A549 (cell line): ENCODE data around the gene DGCR2. TPM values are rescaled to one million over a fixed set of nuclear protein-coding genes. Genes with fewer than 3 reads are reported as not detected.

ENCODE experiments used
- ATAC-seq, 2 experiments: fragments of 200-7000 bp in 1 of 2; fragments of >200 bp in 1 of 2; cut with Nextera tagmentation in 1 of 2; cut with Tn5 transposase in 1 of 2; 3 replicates each; pipeline versions ENCODE4 v1.8.0 to v1.9.1; 2018 to 2020; ENCODE audit warnings: mild to moderate bottlenecking in 1 of 2, moderate library complexity in 1 of 2
- CTCF ChIA-PET: fragments of 300-600 bp; sonication (Branson Sonifier 250); formaldehyde crosslinking; extraction: SDS; loops from one replicate; lab custom pipeline; 2021; ENCODE audit warnings: antibody characterized with exemption, inconsistent platforms; lab: Yijun Ruan, JAX
- POLR2A ChIA-PET: fragments of 350-600 bp; formaldehyde crosslinking; extraction: SDS; loops from one replicate; lab custom pipeline; 2021; ENCODE audit warnings: antibody characterized with exemption, inconsistent platforms; lab: Yijun Ruan, JAX
- DNase-seq, 2 experiments: peaks; one replicate each; pipeline versions ENCODE4 v3.0.0 to v3.0.0-alpha.2; 2011 to 2016; ENCODE audit warnings: low read depth in 1 of 2, low spot score in 1 of 2
- FAIRE-seq: peaks from 2 replicates; lab custom pipeline; 2011; peaks lifted over from hg19 to GRCh38; lab: Jason Lieb, UNC
- H3K27ac ChIP-seq, 2 experiments: fragments of >200 bp; sonication (Bioruptor Twin); formaldehyde crosslinking; 3 replicates each; pipeline ENCODE4 v1.5.1; 2016 to 2017
- H3K4me1 ChIP-seq: fragments of >200 bp; sonication (Bioruptor Twin); formaldehyde crosslinking; 3 replicates; pipeline ENCODE4 v1.6.1; 2016
- H3K4me2 ChIP-seq: fragments of >200 bp; sonication (Bioruptor Twin); formaldehyde crosslinking; 3 replicates; pipeline ENCODE4 v1.6.1; 2016
- H3K4me3 ChIP-seq: fragments of >200 bp; sonication (Bioruptor Twin); formaldehyde crosslinking; 3 replicates; pipeline ENCODE4 v1.5.1; 2016
- H3K9me3 ChIP-seq: fragments of >200 bp; sonication (Bioruptor Twin); formaldehyde crosslinking; 3 replicates; pipeline ENCODE4 v1.6.1; 2016
- BCL3 ChIP-seq: fragments of >200 bp; sonication (Bioruptor Twin); formaldehyde crosslinking; IDR thresholded peaks from 3 replicates; pipeline ENCODE4 v1.6.1; 2016
- BHLHE40 ChIP-seq: IDR thresholded peaks from 2 replicates; pipeline ENCODE4 v1.6.1; 2012; ENCODE audit warnings: low read depth, low read length, inconsistent platforms
- CEBPB ChIP-seq, 2 experiments: fragments of >200 bp in 1 of 2; sonication (Bioruptor Twin) in 1 of 2; formaldehyde crosslinking in 1 of 2; IDR thresholded peaks; 2 replicates each; pipeline ENCODE4 v1.6.1; 2012 to 2016
- CHD2 ChIP-seq: fragments of 150-350 bp; IDR thresholded peaks from 2 replicates; pipeline ENCODE4 v1.6.1; 2014; ENCODE audit warnings: low read length; ENCODE audit not compliant: partially characterized antibody
- EHF ChIP-seq: fragments of 250-450 bp; sonication (Bioruptor Pico); IDR thresholded peaks from 2 replicates; pipeline ENCODE4 v1.5.0; 2020; ENCODE audit warnings: mild to moderate bottlenecking
- EP300 ChIP-seq, 2 experiments: fragments of >200 bp; sonication (Bioruptor Twin); formaldehyde crosslinking; IDR thresholded peaks; 2 replicates in 1 of 2; 3 replicates in 1 of 2; pipeline ENCODE4 v1.6.1; 2016 to 2017
- FOSB ChIP-seq: fragments of 250-450 bp; sonication (Bioruptor Pico); IDR thresholded peaks from 2 replicates; pipeline ENCODE4 v1.5.0; 2020; ENCODE audit warnings: mild to moderate bottlenecking, moderate library complexity
- FOSL2 ChIP-seq, 2 experiments: fragments of 450-650 bp in 1 of 2; fragments of >200 bp in 1 of 2; sonication (Bioruptor Twin) in 1 of 2; formaldehyde crosslinking; IDR thresholded peaks; 2 replicates each; pipeline versions ENCODE4 v1.5.0 to v1.6.1; 2016 to 2020; ENCODE audit warnings: mild to moderate bottlenecking in 1 of 2, moderate library complexity in 1 of 2
- FOXS1 ChIP-seq: fragments of 250-450 bp; sonication (Bioruptor Pico); IDR thresholded peaks from 2 replicates; pipeline ENCODE4 v1.5.0; 2020; ENCODE audit warnings: mild to moderate bottlenecking, moderate library complexity
- HOXB13 ChIP-seq: fragments of 250-450 bp; sonication (Bioruptor Pico); IDR thresholded peaks from 2 replicates; pipeline ENCODE4 v1.5.0; 2020; ENCODE audit warnings: low read depth, mild to moderate bottlenecking, moderate library complexity
- HOXB5 ChIP-seq: fragments of 250-450 bp; sonication (Bioruptor Pico); IDR thresholded peaks from 2 replicates; pipeline ENCODE4 v1.5.0; 2020; ENCODE audit warnings: mild to moderate bottlenecking, moderate library complexity
- KDM1A ChIP-seq: fragments of 200-600 bp; sonication (generic); IDR thresholded peaks from 2 replicates; pipeline ENCODE4 v1.6.1; 2016; ENCODE audit warnings: low read depth, mild to moderate bottlenecking
- KDM5A ChIP-seq: fragments of 200-600 bp; sonication (generic); IDR thresholded peaks from 2 replicates; pipeline ENCODE4 v1.6.1; 2016; ENCODE audit warnings: antibody characterized with exemption, mild to moderate bottlenecking
- MAFK ChIP-seq: fragments of 450-650 bp; IDR thresholded peaks from 2 replicates; pipeline ENCODE4 v1.6.1; 2014; ENCODE audit not compliant: partially characterized antibody
- MAX ChIP-seq: IDR thresholded peaks from 2 replicates; pipeline ENCODE4 v1.6.1; 2012
- MAZ ChIP-seq: fragments of 150-350 bp; IDR thresholded peaks from 2 replicates; pipeline ENCODE4 v1.6.1; 2014; ENCODE audit warnings: antibody characterized with exemption, low read depth, low read length, borderline replicate concordance
- MYC ChIP-seq: IDR thresholded peaks from 2 replicates; pipeline ENCODE4 v1.6.1; 2012; ENCODE audit warnings: mild to moderate bottlenecking, inconsistent platforms, low read length, improper control_type of control experiment, borderline replicate concordance
- NFE2L2 ChIP-seq: fragments of 150-350 bp; conservative IDR thresholded peaks from 2 replicates; pipeline ENCODE4 v1.6.1; 2014; ENCODE audit warnings: low read length
- NPAS2 ChIP-seq: fragments of 250-450 bp; sonication (Bioruptor Pico); IDR thresholded peaks from 2 replicates; pipeline ENCODE4 v1.8.0; 2022; ENCODE audit warnings: mild to moderate bottlenecking, moderate library complexity, borderline replicate concordance
- PBX3 ChIP-seq: IDR thresholded peaks from 2 replicates; pipeline ENCODE4 v1.6.1; 2012
- RFX5 ChIP-seq: fragments of 450-650 bp; IDR thresholded peaks from 2 replicates; pipeline ENCODE4 v1.7.1; 2014; ENCODE audit warnings: antibody characterized with exemption, mild to moderate bottlenecking, moderate library complexity
- SMC3 ChIP-seq: fragments of >200 bp; sonication (Bioruptor Twin); formaldehyde crosslinking; IDR thresholded peaks from 3 replicates; pipeline ENCODE4 v1.6.1; 2018; ENCODE audit warnings: inconsistent platforms
- TFCP2L1 ChIP-seq: fragments of 250-450 bp; sonication (Bioruptor Pico); IDR thresholded peaks from 2 replicates; pipeline ENCODE4 v1.5.0; 2021; ENCODE audit warnings: mild to moderate bottlenecking
- ZC3H11A ChIP-seq: fragments of 450-650 bp; IDR thresholded peaks from 2 replicates; pipeline ENCODE4 v1.6.1; 2014; ENCODE audit warnings: antibody characterized with exemption, mild to moderate bottlenecking
- WGBS: methylation state at CpG from one replicate; pipeline ENCODE4 v1.1.6; 2017; ENCODE audit errors: missing lambda C conversion rate; 5-methylcytosine and 5-hydroxymethylcytosine counted together
- polyA plus RNA-seq, 4 experiments: library from polyadenylated mRNA; depleted of rRNA in 3 of 4; stranded (reverse); fragments of >200 nt; fragmentation: RNase III in 1 of 4; extraction: RNeasy Plus Mini Kit Qiagen cat#74134 plus additional on column Dnase treatment in 1 of 4; gene quantifications; 2 replicates in 3 of 4; 3 replicates in 1 of 4; pipeline ENCODE4 v1.2.3, GENCODE V29; 2011 to 2017
- TF ChIP-seq, protein P1 (sequence below): fragments of 150-350 bp; IDR thresholded peaks from 2 replicates; pipeline ENCODE4 v1.6.1; 2014; ENCODE audit warnings: low read depth, mild to moderate bottlenecking, low read length
- TF ChIP-seq, protein P2 (sequence below): fragments of 250-450 bp; sonication (Bioruptor Pico); IDR thresholded peaks from 2 replicates; pipeline ENCODE4 v1.5.0; 2020; ENCODE audit warnings: low read depth, mild to moderate bottlenecking, moderate library complexity

Gene DGCR2
- polyA plus RNA-seq, 2 of the 4 experiments (the other 2 are of a cell fraction): 10.6 to 17.9 TPM

- TF ChIP-seq, protein P1, sequence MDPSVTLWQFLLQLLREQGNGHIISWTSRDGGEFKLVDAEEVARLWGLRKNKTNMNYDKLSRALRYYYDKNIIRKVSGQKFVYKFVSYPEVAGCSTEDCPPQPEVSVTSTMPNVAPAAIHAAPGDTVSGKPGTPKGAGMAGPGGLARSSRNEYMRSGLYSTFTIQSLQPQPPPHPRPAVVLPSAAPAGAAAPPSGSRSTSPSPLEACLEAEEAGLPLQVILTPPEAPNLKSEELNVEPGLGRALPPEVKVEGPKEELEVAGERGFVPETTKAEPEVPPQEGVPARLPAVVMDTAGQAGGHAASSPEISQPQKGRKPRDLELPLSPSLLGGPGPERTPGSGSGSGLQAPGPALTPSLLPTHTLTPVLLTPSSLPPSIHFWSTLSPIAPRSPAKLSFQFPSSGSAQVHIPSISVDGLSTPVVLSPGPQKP: no peak
- TF ChIP-seq HOXB5 (CRISPR knock-in tag): no peak
- TF ChIP-seq KDM5A: no peak
- TF ChIP-seq ZC3H11A: no peak
- TF ChIP-seq, all 56 proteins: peak for 0
Observed at GRCh38 chr22:18997925-18998315, 124.3 kb downstream of the DGCR2 start (continued).

DNA sequence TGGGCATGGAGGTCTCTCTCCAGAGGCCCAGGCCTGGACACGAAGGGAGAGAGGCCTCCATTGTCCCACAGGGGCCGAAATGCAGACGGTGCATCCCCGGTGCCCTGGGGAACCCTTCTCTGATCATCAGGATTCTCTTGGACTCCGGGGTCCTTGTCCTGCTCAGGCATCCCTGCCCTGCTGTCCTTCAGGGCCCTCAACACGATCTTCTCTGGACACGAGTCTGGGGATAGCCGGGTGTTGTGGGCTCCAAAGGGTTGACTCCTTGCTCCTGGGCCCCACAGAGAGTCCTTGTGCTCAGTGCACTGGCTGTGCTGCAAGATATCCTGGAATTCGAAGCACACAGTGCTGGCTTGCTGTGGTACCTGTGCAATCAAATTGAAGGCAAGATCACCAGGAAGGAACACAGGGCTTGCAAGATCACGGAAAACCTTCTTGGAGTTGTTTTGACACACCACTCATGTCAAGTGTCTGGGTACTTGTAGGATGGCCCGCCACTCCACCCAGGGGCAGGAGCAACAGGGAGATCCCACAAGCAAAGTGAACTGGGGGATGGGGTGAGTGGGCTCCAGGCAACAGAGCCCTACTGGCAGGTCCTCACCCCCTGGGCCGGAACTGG lies 124.8 kb downstream of the DGCR2 start:
- DNase-seq (no peak), ATAC-seq (no peak), FAIRE-seq (no peak)
- Histone ChIP-seq H3K4me3 (no peak overlapping the region), H3K27ac (no peak overlapping the region), H3K4me1 (peaks cover 11% of the 10 kb centered on the region), H3K4me2 (no peak overlapping the region), H3K9me3 (no peaks in the 10 kb centered on the region)
- WGBS: 77% methylated on average over 10 of the region's 12 CpGs
- CTCF ChIA-PET: interaction anchor here (1.0 kb wide), 1 partner anchor 88 kb away, joined by 4 read pairs; no protein-coding TSS in a partner anchor
- POLR2A ChIA-PET: no interaction called here
- no peak for TF ChIP-seq HOXB13 (CRISPR knock-in tag)
- TF ChIP-seq EHF (CRISPR knock-in tag): no peak
- TF ChIP-seq MAFK: no peak
- TF ChIP-seq BHLHE40: no peak
- no peak for TF ChIP-seq BCL3
- TF ChIP-seq FOSL2 (IDR thresholded peaks at IDR 0.05): no peak
- TF ChIP-seq FOSL2 (CRISPR knock-in tag; IDR thresholded peaks at IDR 0.05): no peak
- no peak for TF ChIP-seq EP300 (IDR thresholded peaks at IDR 0.05)
- TF ChIP-seq PBX3: no peak
- no peak for TF ChIP-seq TFCP2L1 (CRISPR knock-in tag)
- no peak for TF ChIP-seq MYC
- no peak for TF ChIP-seq ZC3H11A

- CTCF ChIA-PET: interaction anchor here (0.6 kb wide), 1 partner anchor 177 kb away, joined by 3 read pairs; no protein-coding TSS in a partner anchor
- Histone ChIP-seq H3K27ac (no peak overlapping the region), H3K9me3 (no peaks in the 10 kb centered on the region), H3K4me2 (no peak overlapping the region)
- DNase-seq: no peak
- FAIRE-seq: no peak
- no peak for ATAC-seq
- TF ChIP-seq SMC3: no peak
- no peak for TF ChIP-seq MAX
- TF ChIP-seq CEBPB (IDR thresholded peaks at IDR 0.05): no peak
- TF ChIP-seq RFX5: no peak
- no peak for TF ChIP-seq HOXB13 (CRISPR knock-in tag)
- no peak for TF ChIP-seq EHF (CRISPR knock-in tag)
- no peak for TF ChIP-seq CHD2
- TF ChIP-seq ZC3H11A: no peak
- no peak for TF ChIP-seq KDM1A
- no peak for TF ChIP-seq BCL3
- TF ChIP-seq NPAS2 (CRISPR knock-in tag): no peak
- no peak for TF ChIP-seq MYC
- no peak for TF ChIP-seq KDM5A
- TF ChIP-seq FOXS1 (CRISPR knock-in tag): no peak
- TF ChIP-seq, protein P2, sequence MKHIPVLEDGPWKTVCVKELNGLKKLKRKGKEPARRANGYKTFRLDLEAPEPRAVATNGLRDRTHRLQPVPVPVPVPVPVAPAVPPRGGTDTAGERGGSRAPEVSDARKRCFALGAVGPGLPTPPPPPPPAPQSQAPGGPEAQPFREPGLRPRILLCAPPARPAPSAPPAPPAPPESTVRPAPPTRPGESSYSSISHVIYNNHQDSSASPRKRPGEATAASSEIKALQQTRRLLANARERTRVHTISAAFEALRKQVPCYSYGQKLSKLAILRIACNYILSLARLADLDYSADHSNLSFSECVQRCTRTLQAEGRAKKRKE (CRISPR knock-in tag): no peak
- TF ChIP-seq FOSB (CRISPR knock-in tag): no peak
- no peak for TF ChIP-seq NFE2L2
- no peak for TF ChIP-seq MAZ
- TF ChIP-seq, all 56 proteins: peak for 0
- POLR2A ChIA-PET: no interaction called here
- Histone ChIP-seq H3K4me3 (no peak overlapping the region), H3K4me1 (peaks cover 11% of the 10 kb centered on the region)
- WGBS: 84% methylated on average over 9 of the region's 9 CpGs
Observed at GRCh38 chr22:18996376-18996900, 125.8 kb downstream of the DGCR2 start.
